Stimulated activated CD4-positive, alpha-beta T cell treated with anti-CD3 and anti-CD28 coated beads, Interleukin-4, amount 100 ng/mL, for 48 hours (primary cell): ENCODE data around the gene KRT78.

Source experiments
- DNase-seq, 2 donors: peaks; one replicate each; pipeline ENCODE4 v3.0.0-alpha.2; 2020; ENCODE audit warnings: low read depth in 2 of 2

KRT78 gene

DNA sequence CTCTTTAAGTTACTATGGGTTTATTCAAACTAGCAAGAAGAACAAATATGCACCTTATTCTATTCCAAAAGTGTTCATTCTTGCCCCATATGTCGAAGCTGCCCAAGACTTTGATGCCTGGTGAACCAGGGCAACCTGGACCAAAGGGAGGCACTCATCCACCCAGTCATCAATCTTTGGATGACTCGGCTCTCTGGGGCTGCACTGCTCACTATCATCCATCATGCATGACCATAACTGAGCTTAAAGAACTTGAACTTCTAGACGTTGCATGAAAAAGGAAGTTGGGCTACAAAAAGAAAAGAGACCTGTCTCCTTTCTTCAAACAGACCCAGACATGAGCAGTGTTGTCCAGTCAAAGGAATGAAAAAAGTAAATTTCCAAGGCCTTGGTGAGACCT lies 36.0 kb downstream of the KRT78 start:
- no peak for DNase-seq

DNA sequence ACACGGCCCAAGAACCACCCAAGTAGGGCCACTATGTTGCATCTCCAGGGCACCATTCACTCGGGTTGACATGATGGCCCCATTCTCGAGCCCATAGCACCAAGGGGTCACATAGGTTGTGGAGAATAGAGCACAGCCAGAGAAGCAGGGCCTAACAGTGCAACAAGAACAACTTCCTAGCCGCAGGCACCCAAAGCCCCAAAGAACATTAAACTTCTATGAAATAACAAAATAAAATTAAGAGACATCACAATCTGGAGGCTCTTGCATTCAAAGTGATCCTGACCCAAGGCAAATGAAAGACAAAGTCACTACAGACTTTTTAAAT lies 36.8 kb downstream of the KRT78 start:
- DNase-seq, result no peak

DNA sequence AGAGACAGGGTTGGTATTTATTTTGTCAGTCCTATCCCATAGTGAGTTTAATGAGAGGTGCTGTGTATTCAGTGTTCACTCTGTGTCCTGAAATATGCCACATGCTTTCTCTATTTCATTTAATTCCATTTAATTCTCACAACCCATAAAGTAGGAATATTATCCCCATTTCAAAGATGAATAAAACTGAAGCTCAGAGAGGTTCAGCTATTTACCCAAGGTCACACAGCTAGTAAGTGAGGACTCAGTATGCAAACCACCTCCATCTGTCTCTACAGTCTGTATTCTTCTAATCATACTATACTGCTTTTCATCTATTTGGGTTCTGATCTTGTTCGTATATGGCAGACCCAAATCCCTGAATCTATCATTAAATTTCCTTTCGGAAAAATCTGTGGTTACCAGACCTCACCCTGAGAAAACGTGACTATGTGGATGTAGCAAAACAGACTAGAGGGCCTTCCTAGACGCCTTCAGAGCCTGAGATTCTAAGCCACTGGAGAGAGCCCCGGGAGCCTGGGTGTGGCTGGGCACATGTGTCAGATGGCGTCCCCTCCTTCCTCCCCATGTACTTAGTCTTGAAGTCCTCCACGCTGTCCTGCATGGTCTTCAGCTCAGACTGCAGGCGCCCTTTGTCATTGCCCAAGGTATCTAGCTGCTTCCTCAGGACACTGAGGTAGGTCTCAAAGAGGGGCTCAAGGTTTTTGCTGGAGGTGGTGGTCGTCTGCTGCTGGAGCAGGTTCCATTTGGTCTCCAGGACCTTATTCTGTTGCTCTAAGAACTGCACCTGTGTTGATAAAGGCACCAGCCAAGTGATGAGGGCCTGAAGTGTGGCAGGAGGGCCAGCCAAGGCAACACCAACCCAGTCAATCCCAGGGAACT lies 37.4 kb downstream of the KRT78 start:
- no peak for DNase-seq

DNA sequence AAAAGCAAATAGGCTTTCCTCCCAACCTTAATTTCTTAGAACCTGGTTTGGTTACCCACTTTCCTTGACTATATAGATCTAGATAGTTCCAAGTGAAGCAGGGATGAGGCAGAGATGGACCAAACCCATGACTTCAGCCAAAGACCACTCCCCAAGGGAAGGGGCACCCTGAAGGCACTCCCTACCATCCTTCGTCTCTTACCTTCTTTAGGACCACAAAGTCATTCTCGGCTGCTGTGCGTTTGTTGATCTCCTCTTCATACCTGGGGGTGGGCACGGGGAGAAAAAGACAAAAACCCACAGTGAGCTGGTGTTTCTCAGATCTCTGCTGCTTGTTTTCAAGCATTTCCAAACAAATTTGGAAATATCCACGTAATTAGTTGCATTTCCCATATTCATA lies 38.2 kb downstream of the KRT78 start:
- no peak for DNase-seq

DNA sequence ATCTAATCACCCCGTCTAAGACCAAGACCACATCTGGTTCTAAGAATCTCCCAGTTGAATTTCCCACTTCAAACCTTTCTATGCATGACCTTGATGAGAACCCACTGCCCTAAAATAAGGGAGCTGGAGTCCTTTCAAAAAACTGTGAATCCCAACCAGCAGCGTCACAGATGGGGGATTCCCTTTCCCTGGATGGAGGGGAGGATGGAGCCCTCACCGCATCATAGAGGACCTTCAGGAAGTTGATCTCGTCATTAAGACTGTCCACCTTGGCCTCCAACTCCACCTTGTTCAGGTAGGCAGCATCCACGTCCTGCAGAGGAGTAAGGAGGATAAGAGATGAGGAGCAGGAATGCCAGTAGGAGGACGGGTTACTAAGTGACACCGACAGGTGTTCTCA lies 39.6 kb downstream of the KRT78 start:
- no peak for DNase-seq

DNA sequence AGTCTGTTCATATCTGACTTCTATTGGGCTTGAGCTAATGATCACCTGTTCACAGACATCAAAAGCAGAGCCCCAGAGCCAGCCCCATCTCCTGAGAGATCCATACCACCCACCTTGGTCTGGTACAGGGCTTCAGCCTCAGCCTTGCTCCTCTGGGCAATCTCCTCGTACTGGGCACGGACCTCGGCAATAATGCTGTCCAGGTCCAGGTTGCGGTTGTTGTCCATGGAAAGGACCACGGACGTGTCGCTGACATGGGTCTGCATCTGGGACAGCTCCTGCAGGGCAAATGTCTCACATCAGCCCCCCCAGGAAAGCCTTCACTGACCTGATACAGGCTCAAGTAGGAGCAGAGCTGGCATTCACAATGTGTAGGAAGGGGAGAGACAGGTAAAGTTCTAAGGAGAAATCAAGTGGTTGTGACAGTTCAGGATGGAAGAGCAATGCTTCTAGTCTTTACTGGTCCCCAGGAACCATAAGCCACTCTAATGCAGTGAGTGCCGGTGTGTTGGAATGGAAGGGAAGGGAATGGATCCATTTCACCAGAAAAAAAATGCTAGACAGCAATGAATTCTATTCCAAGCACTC lies 40.1 kb downstream of the KRT78 start:
- DNase-seq, result no peak

DNA sequence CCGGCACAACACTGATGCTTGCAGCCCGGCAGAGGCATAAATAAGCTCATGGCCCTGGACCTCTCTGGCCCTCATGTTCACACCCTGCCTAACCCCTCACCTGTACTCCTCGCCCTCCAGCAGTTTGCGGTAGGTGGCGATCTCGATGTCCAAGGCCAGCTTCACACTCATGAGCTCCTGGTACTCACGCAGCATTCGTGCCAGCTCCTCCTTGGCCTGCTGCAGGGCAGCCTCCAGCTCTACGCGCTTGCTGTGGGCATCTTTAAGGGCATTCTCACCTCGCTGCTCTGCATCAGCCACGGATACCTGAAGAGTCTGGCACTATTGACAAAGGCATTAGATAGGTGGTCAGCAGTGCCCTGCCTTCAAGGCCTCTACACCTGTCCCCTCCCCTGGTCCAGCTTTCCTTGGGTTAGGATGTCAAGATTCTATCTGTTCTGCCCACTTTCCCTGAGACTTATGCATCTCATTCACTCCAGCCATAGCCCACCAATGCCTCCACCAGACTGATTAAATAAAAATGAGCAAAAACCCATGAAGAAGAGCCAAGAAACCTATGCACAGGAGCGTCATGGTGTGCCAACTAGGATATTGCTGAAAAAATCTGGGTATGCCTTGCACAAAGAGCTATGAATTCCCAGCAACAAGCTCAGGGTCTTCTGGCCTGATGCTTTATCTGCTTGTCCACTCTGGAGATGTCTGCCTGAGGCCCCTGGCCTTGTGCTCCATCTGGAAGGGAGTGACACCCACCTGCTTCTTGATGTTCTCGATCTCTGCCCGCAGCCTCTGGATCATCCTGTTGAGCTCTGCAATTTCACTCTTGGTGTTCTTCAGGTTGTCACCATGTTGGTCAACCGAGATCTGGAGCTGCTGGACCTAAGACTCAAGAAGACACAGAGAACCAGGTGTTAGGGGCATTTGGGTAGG lies 41.0 kb downstream of the KRT78 start:
- no peak for DNase-seq

DNA sequence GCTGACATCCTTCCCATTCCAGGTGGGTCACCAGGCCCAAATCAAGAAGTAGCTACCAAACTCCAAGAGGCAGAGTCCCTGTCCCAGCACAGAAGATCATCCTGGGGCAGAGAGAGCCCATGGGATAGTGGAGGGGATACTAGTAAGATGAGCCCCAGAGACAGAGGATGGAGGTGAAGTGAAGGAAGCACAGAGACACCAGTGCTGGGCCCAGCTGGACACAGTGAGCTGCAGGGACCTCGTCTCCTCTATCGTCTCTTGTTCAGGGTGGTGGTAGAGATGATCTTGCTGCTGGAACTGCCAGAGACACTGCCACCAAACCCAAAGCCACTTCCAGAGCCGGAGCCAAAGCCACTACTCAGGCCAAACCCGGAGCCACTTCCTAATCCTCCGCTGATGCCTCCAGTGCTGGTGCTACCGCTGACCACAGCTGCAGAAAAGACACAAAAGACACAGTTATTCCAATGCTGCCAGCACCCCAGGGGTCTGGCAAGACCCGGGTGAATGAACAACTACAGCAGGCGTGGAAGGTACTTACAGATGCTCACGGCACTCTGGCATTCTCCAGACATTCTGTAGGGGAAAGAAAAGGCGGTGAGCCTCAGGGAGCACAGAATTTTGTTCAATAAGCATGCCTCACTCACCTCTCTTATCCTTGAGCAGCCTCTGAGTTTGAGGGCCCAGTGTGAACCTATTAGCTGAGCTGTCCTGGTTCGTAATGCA lies 41.8 kb downstream of the KRT78 start:
- DNase-seq, result no peak

DNA sequence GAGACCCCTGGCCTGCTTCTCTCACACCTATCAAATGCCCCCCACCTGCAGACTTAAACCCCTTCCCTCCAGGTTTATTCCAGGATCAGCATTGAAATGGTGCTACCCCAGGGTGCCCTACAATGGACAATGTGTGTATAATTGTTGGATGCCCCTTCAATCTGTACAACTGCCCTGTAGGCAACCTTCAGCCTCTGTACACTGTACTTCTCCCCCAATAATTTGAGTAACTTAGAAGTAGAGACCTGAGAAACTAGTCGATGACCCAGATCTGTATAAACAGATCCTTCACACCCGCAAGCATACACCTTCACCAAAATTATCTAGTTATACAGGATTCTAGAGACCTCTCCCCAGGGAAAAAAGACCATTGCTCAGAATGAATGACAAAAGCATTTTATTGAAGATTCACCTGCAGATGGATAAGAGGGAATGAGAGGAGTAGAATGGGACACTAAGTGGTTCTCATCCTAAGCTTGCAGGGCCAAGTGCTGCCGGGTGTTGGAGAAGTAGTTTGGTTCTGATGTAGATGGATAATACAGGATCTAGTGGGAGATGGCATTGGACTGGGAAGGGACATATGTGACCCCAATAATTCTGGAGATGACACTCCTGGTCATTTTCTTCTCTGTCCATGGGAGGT lies 42.5 kb downstream of the KRT78 start:
- DNase-seq, result no peak

GRCh38 chr12:52805739-52806138 lies 43.1 kb downstream of the KRT78 start:
- no peak for DNase-seq

- DNase-seq, result no peak
Observed at GRCh38 chr12:52805000-52805399, 43.8 kb downstream of the KRT78 start.

DNA sequence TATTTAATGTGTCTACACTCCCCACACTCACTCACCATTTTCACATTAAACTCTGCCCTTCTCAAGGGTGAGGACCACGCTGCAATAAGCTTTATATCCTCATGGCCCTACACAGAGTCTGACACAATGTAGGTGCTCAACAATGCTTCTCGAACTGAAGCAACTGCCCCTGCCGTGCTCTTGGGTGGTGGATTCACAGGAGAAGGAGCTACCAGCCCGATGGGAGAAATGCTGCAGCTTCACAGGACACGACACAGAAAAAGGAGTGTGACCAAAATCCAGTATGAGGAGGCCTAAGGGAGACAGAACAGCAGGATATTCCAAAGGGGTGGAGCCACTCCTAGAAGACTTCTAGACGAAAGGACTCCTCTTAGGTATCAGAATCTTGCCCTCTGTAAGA lies 46.4 kb downstream of the KRT78 start:
- no peak for DNase-seq

DNA sequence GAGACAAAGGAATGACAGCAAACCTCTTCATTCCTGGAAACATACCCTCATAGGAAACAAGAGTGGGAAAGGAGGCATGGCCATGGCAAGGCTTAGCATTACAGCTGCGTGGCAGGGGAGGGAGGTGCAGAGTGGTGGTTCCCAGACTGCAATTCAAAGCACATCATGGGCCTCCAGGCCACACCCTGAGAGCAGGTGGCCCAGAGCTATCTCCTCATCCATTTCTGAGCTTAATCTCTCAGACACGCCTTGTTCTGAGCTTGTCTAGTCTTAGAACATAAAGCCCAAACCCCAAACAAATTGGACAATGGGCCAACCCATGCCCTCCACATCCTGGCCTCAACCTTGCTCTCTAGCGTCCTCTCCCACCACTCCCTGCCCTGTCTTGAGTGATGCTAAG lies 47.0 kb downstream of the KRT78 start:
- no peak for DNase-seq

DNA sequence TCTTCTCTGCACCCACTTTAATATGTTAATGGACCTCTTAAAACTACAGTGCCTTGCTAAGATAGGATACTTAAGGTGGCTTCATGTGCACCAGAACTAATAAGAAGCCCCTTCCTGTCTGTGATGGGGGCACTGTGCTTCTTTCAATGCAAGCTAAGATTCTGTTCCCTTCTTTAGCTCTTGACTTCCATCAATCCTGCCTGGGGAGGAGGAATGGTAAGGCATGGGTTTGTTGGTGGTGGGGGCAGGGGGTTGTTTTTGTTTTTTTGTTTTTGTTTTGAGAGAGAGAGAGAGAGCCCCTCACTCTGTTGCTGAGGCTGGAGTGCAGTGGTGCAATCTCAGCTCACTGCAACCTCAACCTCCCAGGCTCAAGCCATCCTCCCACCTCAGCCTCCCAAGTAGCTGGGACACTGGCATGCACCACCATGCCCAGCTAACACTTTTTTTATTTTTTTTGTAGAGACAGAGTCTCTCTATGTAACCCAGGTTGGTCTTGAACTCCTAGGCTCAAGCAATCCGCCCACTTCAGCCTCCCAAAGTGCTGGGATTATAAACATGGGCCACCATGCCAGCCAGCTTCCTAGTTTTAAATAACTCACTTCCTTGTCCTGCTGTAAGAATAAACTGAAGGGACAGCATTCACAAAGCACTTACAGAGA lies 48.4 kb downstream of the KRT78 start:
- no peak for DNase-seq

DNA sequence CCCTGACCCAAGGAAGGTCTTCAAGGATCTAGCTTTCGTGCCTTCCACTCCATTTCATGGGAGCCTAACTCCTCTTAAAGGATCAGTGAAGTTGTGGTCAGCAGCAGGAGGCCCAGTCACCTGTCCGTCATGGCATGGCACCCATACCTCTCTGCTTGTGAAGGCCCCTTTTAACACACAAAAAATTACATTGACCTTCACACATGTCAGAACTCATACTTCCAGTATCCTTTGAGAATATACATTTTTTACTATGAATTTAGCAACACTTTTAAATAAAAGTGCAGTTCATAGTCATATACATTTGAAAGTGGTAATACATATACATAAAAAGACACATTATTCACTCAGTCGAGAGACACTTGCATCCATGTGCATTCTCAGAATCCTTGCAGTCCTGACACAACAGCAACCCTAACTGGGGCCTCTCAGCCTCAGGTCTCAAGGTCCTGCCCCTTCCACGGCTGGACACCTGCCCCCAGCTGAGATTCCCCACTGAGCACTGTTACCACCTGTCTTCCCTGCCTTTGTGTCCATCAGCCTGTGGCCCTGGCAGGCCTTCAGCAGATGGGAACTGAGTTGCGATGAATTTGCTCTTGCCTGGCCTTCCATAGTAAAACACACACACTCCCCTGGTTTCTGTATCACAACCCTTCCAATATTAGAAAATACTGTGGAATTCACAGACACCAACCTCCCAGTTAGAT lies 49.1 kb downstream of the KRT78 start:
- DNase-seq, result no peak

GRCh38 chr12:52798671-52799504 lies 49.9 kb downstream of the KRT78 start:
- DNase-seq, result no peak

DNA sequence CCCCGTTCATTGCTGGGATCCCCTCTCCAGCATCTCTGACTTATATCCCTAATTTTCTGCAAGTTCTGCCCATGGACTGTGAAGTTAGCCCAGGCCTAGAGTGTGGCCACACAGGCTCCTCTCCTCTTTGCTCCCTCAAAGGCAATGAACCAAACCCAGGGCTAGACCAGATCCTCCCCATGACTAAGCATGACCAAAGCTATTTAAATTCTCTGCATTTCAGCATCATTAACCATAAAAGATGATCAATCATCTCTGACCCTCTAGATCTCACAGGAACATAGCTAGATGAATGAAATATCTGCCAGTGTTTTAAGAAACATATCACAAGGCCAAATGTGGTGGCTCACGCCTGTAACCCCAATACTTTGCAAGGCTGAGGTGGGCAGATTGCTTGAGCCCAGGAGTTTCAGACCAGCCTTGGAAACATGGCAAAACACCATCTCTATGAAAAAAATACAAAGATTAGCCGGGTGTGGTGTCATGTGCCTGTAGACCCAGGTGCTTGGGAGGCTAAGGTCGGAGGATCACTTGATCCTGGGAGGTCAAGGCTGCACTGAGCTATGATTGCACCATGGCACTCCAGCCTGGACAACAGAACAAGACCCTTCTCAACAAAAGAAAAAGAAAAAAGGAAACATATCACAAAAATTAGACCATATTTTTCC lies 50.7 kb downstream of the KRT78 start:
- DNase-seq, result no peak

- DNase-seq, result no peak
Observed at GRCh38 chr12:52797529-52797894, 51.3 kb downstream of the KRT78 start.
